NCI-H2107 (cell line): ENCODE data around the gene C3orf85.

Source experiments
- DNase-seq: peaks from one replicate; lab custom pipeline; 2025; lab: John Stamatoyannopoulos, UW

Gene C3orf85

DNA sequence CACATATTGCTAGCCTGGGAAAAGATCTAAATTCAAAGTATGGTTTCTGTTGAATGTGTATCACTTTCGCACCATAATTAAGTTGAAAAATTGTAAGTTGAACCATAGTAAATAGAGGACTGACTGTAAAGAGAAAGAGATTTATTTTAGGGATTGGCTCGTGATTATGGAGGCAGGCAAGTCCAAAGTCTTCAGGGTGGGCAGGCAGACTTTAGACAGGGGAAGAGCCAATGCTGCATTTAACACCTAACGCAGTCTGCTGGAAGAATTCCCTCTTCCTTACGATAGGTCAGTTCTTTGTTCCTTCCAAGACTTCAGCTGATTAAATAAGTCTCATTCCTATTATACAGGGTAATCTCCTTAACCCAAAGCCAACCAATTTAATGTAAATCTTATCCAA, 15.8 kb downstream of the C3orf85 start:
- no peak for DNase-seq

DNA sequence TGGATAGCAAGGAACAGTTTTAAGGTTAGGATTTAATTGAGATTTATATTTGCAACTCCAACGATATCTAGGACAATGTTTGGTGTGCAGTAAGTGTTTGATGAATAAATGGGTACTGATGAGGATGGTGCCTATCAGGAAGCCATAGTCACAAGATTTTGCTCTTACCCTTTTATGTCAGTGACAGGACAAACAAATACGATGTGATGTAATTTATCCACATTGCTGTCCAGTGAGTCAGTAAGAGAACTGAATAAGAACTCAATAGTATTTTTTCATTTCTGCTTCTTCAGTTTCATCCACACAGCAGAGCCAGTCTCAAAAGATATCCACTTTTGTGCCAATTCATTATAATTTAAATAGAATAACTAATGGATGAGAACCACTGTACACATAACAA, 18.5 kb downstream of the C3orf85 start:
- no peak for DNase-seq

DNA sequence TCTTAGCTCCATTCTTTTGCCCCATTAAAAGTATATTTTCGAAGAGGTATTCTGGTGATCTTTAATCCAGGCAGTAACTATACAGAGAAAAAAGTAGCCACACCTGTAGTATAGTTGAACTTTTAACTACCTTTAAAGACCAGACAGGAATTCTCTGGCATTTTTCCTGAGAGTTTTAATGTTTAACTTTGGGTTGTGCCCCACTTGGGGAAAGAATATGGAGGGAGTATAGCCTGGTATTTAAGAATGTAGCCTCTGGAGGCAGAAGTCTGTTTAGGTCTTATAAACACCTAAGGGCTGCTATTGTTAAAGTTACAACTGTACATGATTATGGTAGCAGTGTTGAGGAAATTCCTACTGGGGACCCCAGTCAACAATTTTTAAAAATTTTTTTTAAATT, 19.3 kb downstream of the C3orf85 start:
- no peak for DNase-seq

DNA sequence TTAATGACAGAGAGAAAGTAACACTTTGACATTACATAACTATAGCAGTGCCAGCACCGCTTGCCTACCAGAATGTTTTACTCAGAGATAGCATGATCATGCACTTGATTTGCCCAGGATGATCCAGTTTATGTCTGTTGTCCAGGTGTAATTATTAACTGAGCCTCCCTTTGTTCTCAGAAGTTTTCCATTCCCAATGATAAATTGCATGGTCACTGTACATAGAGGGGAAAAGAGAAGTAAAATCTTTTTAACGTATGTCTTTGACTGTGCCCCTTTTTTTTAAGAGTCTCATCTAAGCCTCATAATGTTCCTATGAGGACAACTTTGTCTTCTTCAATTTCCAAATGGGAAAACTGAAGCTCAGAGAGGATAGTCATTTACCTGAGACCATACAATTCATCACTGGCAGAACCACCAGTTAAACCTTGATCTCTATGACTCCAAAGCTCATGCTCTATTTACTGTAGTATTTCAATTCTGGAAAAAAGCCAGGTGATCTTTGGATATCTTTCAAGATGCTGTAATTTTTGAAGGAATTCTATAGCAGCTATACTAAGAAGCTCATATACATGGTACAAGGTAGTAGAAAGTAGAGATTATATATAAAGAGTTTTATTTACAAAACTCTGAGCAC, 25.1 kb downstream of the C3orf85 start:
- no peak for DNase-seq

DNA sequence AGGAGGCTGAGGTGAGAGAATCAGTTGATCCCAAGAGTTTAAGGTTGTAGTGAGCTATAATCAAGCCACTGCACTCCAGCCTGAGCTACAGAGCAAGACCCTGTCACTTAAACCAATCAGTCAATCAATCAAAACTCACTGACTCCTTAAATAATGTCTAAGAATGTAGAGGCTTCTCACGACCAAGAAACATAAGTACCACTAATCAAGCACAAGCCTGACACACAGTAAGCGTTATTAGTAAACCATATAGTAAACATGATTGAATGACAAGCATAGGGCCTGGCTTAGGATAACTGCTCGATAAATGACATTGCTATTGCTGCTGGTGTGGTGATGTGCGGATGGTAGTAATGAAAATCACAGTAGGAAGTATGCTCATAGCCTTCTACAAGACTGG, 29.4 kb downstream of the C3orf85 start:
- DNase-seq, result no peak

GRCh38 chr3:109171479-109171878, 35.0 kb downstream of the C3orf85 start:
- DNase-seq, result no peak

- DNase-seq, result no peak
Observed at GRCh38 chr3:109175411-109175810, 38.9 kb downstream of the C3orf85 start.

GRCh38 chr3:109176726-109177125, 40.2 kb downstream of the C3orf85 start:
- no peak for DNase-seq

DNA sequence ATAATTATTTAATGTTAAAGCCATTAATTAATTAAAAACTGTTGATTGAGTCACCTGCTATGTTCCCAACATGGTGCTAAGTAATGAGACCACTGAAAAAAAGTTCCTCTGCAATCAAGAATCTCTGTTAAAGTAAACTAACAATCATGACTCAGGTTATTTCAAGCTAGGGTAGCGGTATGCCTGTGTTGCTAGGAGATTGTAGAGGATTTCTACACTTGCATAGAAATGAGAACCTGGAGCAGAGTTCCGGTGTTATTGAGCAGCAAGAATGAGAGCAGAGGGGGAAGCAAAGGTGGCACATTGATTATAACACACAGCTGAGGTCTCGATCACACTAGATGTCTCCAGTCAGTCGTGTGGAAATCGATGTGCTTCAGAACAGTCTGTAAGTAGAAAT, 41.4 kb downstream of the C3orf85 start:
- DNase-seq, result no peak

GRCh38 chr3:109178708-109179107, 42.2 kb downstream of the C3orf85 start:
- DNase-seq, result no peak

DNA sequence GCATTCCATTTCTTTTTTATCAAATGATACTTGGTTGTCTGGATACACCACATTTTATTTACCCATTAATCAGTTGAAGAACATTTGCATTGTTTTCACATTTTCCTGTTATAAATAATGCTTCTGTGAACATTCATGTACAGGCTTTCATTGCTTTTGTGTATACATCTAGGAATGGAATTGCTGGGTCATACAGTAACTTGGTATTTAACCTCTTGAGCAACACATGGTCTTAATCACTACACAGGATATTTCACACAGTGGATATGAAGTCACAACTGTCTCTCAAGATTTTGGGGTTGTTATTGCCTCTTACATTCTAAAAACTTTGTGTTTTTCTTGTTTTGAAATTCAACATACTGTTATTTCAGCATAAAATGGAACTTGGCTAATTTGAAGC, 48.2 kb downstream of the C3orf85 start:
- no peak for DNase-seq

DNA sequence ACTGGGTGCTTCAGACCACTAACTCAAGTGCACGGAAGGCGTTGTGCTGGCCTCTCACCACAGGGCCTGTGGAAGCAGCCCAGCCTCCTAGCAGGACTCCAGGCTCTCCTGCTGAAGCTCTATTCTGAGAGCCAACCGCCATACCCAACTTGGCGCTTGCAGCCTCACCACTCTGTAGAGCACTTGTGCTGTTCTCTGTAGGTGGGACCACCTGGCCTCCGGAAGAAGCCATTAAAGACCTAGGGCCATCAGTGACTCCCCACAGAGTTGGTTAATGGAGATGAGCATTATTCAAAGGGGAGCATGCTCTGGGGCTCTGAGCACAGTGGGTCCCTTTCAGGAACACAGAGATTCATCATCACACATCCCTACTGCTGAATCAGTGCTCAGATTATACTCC, 50.9 kb downstream of the C3orf85 start:
- no peak for DNase-seq

DNA sequence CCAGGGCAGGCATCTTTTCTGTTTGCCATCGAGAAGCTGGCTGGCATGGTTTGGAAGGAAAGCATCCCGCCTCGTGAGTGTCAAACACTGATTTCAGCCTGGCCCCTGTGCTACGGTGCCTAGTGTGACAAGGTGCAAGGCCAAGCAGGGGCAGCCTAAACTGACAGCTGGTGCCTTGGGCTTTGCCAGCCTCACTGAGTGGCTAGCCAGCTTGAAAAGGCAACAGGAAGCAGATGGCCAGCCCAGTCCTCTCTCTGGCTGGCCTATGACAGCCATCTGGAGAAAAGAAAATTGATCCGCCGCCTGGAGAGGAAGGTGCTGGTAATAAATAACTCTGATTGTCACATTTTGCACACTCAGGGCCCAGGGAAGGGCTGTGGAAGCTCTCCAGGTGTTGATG, 52.2 kb downstream of the C3orf85 start:
- no peak for DNase-seq

DNA sequence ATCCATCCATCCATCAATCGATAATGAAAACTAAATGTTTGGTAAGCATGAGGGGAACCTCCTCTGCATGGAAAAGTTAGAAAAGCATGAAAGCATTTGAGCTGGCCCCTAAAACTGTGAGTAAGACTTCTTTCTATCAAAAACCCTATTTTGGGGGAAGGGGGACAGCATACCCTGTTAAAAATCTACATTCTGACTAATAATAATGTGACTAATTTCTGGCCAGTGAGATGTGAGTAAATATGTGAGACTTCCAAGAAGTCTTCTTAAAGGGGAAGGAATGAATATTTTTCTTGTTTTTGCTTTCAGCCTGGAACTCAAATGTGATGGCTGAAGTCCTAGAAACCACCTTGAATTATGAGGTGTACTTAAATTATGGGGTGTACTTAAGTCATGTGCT, 54.9 kb downstream of the C3orf85 start:
- DNase-seq, result no peak

- DNase-seq, result no peak
Observed at GRCh38 chr3:109195815-109196214, 59.3 kb downstream of the C3orf85 start.
